HG03066 (cell line): ENCODE results near the gene ADAM19.

Experiments used
- ATAC-seq: cut with Tn5 transposase; IDR thresholded peaks from one replicate; pipeline ENCODE4 v1.9.1; 2021; ENCODE audit warnings: low read depth; ENCODE audit not compliant: unreplicated experiment

The ADAM19 gene

GRCh38 chr5:157563373-157563928, 12.1 kb downstream of the ADAM19 start:
- ATAC-seq, result no peak

GRCh38 chr5:157562111-157562581, 13.4 kb downstream of the ADAM19 start:
- ATAC-seq, result no peak

DNA sequence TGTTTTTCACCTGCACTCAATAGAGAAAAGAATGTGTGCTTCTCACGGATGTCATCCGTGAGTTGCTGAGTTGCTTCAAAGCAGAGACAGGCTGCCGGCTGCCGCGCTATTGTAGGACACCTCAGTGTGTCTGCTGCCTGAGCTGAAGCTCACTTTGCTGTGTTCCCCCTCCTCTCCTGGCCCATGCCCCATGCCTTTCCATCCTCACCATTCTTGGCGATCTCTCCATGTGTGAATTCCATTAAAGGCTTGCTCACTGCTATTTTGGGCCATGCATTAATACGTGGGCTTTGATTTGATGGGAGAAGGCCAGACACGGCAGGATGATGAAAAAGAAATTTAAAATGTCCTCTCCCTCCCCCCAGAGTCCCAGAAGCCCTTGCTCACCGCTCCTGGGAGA, 14.5 kb downstream of the ADAM19 start:
- no peak for ATAC-seq

GRCh38 chr5:157559301-157559700, 16.3 kb downstream of the ADAM19 start:
- no peak for ATAC-seq

DNA sequence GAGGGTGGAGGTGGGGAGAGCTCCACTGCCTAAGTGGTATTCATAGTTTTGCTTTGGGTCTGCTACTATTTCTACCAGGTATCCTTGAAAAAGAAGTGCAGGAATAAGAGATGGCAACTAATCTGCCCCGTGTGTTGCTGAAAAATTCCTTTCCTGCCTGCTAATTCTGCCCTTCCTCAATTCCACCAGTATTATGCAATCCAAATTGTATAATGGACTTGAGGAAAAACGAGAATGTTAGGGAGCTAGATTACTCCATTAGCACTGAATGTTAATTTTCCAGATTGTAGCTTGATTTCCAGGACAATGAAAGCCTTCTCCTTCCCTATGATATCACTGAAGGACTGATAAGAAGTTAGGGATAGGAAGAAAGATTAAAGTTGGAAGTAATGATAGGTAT, 16.9 kb downstream of the ADAM19 start:
- ATAC-seq, result no peak

- no peak for ATAC-seq
Measured at GRCh38 chr5:157558041-157558595, 17.5 kb downstream of the ADAM19 start.

DNA sequence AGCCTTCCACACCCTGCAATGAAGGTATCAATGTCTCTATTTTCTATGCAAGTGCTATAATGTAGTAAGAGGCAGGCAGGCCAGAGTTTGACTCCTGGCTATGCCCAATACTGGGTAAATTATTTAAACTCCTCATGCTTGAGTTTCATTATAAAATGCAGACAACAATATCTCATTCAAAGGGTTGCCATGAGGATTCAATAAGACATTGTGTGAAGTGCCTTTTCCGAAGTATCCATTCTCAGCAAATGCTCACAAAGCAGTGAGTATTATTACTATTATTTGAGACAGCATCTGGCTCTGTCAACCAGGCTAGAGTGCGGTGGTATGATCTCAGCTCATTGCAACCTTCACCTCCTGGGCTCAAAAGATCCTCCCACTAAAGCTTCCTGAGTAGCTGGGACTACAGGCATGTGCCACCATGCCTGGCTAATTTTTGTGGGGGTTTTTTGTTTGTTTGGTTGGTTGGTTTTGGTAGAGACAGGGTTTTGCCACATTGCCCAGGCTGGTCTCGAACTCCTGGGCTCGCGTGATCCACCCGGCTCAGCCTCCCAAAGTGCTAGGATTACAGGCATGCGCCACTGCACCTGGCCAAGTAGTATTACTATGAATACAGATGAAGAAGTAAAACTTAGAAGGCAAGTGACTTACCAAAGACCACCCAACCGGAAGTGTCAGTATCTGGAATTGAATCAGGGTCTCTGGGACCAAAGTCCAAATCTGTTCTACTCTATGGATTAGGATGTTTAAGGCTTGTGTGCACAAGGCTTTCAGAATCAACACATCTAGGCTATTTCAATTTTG, 18.8 kb downstream of the ADAM19 start:
- no peak for ATAC-seq

GRCh38 chr5:157555037-157555640, 20.4 kb downstream of the ADAM19 start:
- ATAC-seq, result no peak

- ATAC-seq, result no peak
Measured at GRCh38 chr5:157554179-157555036, 21.2 kb downstream of the ADAM19 start.

GRCh38 chr5:157552650-157553049, 22.9 kb downstream of the ADAM19 start:
- no peak for ATAC-seq

DNA sequence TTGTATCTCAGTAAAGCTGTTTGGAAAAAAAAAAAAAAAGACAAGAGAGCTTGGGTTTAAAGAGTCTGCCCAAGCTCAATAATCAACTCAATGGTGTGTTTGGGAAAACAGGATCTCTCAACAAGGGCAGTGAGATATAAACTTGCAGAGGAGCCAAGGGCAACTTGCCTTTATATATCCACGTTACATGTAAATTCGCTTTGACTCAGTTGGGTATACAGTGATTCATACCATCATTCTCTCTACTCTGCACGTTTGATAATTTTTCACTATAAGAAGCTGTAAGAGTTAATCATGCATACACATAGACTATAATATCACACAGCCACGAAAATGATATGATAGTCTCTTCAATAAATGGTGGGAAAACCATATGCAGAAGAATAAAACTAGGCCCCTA, 24.9 kb downstream of the ADAM19 start:
- no peak for ATAC-seq

GRCh38 chr5:157549954-157550549, 25.5 kb downstream of the ADAM19 start:
- ATAC-seq, result no peak

DNA sequence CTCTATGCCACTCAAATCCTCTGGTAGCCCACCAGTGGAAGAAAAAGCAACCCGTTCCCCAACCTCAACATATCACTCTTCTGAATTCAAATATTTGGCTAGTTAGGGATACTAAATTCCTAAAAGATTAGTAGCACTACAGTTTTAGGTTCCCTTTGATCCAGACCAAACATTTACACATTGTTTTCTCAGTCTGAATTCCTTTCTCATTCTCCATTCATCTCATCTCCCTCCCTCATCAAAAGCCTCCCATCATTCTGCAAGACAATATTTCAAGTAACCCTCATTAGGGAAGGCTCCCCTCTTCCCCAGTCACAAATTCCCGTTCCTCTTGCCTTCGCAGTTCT, 26.3 kb downstream of the ADAM19 start:
- ATAC-seq, result no peak

DNA sequence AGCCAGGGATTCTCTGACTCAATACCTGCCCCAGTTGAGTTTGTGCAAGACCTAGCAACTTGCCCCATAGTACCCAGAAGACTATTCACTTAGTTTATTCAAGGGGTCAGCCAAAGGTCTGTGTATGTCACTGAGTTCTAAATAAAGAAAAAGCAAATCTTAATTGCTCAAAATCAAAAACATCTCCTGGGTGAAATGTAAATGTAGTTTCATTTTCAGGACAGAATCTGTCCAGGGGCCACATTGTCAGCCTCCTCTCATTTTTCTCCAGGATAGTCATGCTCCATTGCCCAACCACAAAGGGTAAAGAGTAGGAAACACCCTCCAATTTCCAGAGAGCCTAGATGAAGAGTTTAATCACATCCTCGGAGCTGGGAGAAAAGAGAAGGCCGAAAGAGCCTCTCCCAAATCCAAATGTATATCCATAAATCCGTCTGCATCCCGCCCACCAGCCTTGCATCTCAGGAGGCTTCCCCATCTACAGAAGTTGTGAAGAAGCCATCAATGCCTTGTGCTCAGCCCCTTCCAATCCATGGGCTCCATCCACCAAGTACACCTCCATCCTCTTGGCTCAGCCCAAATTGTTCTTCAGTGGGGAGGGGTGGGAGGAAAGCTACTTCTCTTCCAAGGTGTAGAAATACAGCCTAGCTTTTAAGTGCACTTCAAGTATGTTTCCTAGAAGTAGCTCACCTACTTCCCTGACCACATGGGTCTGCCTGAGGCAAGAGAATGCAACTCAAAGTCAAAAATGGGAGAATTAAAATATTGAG, 26.9 kb downstream of the ADAM19 start:
- ATAC-seq, result no peak

DNA sequence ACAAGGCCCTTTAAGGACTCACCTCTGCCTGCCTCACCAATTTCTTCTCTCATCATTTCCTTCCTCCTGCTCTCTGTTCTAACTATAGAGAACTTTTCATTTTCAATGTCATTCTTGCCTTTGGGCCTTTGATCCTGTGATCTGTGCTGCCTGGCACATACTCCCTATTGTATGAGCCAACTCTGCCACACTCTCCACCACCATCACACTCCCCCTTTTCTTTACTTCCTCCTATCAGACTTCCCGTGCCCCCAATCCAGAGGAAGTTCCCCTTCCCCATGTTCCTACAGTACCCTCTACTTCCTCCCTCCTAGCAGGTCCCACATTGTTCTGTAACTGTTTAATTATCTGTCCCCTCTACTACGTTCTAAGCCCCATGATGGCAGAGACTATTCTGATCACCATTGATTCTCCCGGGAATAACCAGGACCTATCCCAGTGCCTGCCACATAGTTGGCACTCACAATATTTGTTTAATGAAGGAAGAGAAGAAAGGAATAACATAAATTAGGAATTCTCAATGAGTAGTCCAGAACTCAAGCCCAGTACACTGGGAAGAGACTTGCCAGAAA, 27.5 kb downstream of the ADAM19 start:
- no peak for ATAC-seq

GRCh38 chr5:157546456-157547100, 29.0 kb downstream of the ADAM19 start:
- ATAC-seq, result no peak

DNA sequence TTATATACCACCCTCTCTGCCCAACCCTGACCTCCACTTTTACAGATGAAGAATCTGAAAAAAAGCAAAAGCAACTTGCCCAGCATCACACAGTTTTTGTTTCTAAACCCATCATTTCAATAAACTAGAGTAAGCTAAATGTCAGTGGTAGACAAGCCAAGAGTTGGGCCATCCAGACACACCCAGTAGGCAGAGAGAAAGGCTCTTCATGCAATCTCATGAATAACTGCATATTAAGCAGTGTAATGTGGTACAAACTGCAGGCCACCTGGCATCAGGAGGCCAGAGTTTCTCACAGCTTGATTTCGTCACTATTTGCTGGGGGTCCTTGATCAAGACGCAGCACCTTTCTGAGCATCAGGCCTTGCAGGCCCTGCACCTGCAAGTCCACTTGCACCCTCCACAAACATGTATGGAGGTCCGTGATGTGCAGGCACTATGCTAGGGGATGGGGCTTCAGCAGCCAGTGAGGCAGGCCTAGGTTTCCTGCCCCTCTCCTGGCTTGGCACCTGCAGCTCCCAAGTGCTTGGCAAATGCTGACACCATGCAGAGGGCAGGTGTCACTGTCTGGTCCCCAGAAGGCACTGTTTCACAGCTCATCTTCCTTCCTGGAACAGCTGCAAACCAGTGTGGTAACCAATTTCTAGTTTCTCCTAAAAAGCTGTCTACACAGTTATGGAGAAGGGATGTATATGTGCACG, 29.8 kb downstream of the ADAM19 start:
- ATAC-seq, result no peak

- ATAC-seq, result no peak
Measured at GRCh38 chr5:157544623-157544989, 31.0 kb downstream of the ADAM19 start.
